GM10266 (cell line): Measurements from ENCODE around the gene MRFAP1L1.

Source experiments
- DNase-seq: peaks from one replicate; pipeline ENCODE4 v3.0.0; 2012; ENCODE audit errors: extremely low spot score
- CTCF ChIP-seq: IDR thresholded peaks from 2 replicates; pipeline ENCODE4 v1.5.1; 2012; ENCODE audit warnings: mild to moderate bottlenecking, low read depth; ENCODE audit not compliant: control insufficient read depth, insufficient read depth; ENCODE audit errors: missing control alignments

Gene MRFAP1L1

GRCh38 chr4:6701371-6701770, 8.3 kb downstream of the MRFAP1L1 start:
- DNase-seq = no peak
- TF ChIP-seq CTCF = peak; percentile 33

- TF ChIP-seq CTCF = no peak
- DNase-seq = no peak
Observed at GRCh38 chr4:6699903-6700302, 9.8 kb downstream of the MRFAP1L1 start.

- TF ChIP-seq CTCF = no peak
- DNase-seq = no peak
Observed at GRCh38 chr4:6699388-6699787, 10.3 kb downstream of the MRFAP1L1 start.

GRCh38 chr4:6697131-6697530, 12.5 kb downstream of the MRFAP1L1 start:
- TF ChIP-seq CTCF = no peak
- no peak for DNase-seq

GRCh38 chr4:6696611-6697010, 13.1 kb downstream of the MRFAP1L1 start:
- no peak for TF ChIP-seq CTCF
- no peak for DNase-seq

- DNase-seq = no peak
- TF ChIP-seq CTCF = no peak
Observed at GRCh38 chr4:6695660-6696610, 13.7 kb downstream of the MRFAP1L1 start.
